ENCODE results near the gene TUFT1.

DNA sequence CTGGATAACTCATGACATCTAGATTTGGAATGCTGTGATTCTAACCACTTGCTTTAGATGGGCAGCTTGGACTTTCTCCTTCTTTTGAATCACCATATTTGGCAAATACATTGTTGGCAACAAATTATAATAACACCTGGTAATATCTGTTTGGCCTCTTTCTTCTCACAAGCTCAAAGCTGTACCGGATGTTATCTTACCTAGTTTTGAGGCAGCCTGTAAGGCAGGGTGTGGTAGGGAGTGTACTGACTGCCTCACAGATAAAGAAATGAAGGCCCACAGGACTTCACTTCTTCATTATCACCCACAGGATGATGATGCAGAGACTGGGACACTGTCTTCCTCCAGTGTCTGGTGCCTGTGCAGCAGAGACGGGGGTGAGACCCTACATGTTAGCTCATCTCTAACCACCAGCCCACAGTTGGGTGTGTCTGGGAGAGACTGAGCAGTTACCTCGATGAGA, 28.5 kb downstream of the TUFT1 start:
- TF ChIP-seq, protein P1, sequence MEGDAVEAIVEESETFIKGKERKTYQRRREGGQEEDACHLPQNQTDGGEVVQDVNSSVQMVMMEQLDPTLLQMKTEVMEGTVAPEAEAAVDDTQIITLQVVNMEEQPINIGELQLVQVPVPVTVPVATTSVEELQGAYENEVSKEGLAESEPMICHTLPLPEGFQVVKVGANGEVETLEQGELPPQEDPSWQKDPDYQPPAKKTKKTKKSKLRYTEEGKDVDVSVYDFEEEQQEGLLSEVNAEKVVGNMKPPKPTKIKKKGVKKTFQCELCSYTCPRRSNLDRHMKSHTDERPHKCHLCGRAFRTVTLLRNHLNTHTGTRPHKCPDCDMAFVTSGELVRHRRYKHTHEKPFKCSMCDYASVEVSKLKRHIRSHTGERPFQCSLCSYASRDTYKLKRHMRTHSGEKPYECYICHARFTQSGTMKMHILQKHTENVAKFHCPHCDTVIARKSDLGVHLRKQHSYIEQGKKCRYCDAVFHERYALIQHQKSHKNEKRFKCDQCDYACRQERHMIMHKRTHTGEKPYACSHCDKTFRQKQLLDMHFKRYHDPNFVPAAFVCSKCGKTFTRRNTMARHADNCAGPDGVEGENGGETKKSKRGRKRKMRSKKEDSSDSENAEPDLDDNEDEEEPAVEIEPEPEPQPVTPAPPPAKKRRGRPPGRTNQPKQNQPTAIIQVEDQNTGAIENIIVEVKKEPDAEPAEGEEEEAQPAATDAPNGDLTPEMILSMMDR (IDR thresholded peaks at IDR 0.05): no peak
- TF ChIP-seq EP300 (IDR thresholded peaks at IDR 0.05): no peak
- TF ChIP-seq POLR2A (IDR thresholded peaks at IDR 0.05): no peak
- no peak for TF ChIP-seq POLR2AphosphoS5 (IDR thresholded peaks at IDR 0.05)
